ENCODE measurements around the gene GPRIN3.

DNA sequence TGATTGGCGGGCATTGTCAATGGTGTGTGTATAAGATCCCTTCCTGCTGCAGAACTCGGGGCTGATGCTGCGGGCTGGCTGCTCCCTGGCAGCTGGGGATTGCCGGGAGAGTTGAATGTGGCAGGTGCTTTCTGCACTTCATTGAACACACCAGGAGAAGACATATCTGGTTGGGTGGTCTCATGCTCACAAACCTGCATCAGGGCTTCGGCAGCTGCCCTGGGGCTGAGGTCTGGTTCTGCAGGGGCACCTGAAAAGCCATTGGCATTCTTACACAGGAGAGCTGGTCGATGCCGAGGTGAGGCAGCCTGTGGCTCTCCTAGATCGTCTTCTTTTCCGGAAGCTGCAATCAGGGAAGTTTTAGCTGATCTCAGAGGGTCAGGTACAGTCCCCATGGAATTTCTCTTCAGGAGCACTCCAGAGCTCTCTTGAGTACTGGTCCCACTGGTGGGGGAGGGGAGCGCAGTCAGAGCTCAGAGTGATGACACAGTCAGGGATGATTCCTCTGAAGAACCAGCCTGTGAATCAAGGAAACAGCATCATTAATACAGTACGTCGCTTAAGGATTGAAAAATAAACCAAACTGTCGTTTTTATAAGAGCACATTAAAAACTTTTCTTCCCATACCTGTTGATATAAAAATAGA lies 57.8 kb downstream of the GPRIN3 start:
- TF ChIP-seq, protein P1, sequence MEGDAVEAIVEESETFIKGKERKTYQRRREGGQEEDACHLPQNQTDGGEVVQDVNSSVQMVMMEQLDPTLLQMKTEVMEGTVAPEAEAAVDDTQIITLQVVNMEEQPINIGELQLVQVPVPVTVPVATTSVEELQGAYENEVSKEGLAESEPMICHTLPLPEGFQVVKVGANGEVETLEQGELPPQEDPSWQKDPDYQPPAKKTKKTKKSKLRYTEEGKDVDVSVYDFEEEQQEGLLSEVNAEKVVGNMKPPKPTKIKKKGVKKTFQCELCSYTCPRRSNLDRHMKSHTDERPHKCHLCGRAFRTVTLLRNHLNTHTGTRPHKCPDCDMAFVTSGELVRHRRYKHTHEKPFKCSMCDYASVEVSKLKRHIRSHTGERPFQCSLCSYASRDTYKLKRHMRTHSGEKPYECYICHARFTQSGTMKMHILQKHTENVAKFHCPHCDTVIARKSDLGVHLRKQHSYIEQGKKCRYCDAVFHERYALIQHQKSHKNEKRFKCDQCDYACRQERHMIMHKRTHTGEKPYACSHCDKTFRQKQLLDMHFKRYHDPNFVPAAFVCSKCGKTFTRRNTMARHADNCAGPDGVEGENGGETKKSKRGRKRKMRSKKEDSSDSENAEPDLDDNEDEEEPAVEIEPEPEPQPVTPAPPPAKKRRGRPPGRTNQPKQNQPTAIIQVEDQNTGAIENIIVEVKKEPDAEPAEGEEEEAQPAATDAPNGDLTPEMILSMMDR (IDR thresholded peaks at IDR 0.05) = no peak
- TF ChIP-seq EP300 (IDR thresholded peaks at IDR 0.05) = no peak
- TF ChIP-seq POLR2A (IDR thresholded peaks at IDR 0.05) = no peak
- no peak for TF ChIP-seq POLR2AphosphoS5 (IDR thresholded peaks at IDR 0.05)
